GM12878 (cell line): ENCODE measurements around the gene FAM120A. TPM values are rescaled to one million over a fixed set of nuclear protein-coding genes. Genes with fewer than 3 reads are reported as not detected.

Experiments used
- ATAC-seq: fragments of 200-7000 bp; cut with Tn5 transposase; 3 replicates; pipeline ENCODE4 v1.9.1; 2020; ENCODE audit warnings: mild to moderate bottlenecking, moderate library complexity
- BruUV-seq: library from RNA; stranded (reverse); fragments of 400-500 nt; replicated peaks from 2 replicates; lab custom pipeline; 2021; lab: Mats Ljungman, UMichigan
- CTCF ChIA-PET: fragments of 300-600 bp; sonication (Branson Sonifier 250); formaldehyde crosslinking; extraction: SDS; loops from one replicate; lab custom pipeline; 2021; ENCODE audit warnings: inconsistent platforms; lab: Yijun Ruan, JAX
- POLR2A ChIA-PET: fragments of 350-600 bp; formaldehyde crosslinking; extraction: SDS; loops from one replicate; lab custom pipeline; 2021; ENCODE audit warnings: inconsistent platforms; lab: Charles Lee
- RAD21 ChIA-PET: fragments of 300-600 bp; sonication (Branson Sonifier 250); formaldehyde crosslinking; loops from one replicate; lab custom pipeline; 2023; ENCODE audit warnings: antibody characterized with exemption; ENCODE audit not compliant: unreplicated experiment; lab: Charles Lee
- SMC1A ChIA-PET: fragments of 300-600 bp; sonication (Branson Sonifier 250); formaldehyde crosslinking; loops from one replicate; lab custom pipeline; 2023; ENCODE audit not compliant: unreplicated experiment, uncharacterized antibody; lab: Charles Lee
- DNase-seq: peaks from one replicate; pipeline ENCODE4 v3.0.0-alpha.2; 2011; ENCODE audit warnings: low read depth, low spot score
- FAIRE-seq: peaks from 3 replicates; lab custom pipeline; 2011; peaks lifted over from hg19 to GRCh38; lab: Jason Lieb, UNC
- H2AFZ ChIP-seq: 2 replicates; pipeline ENCODE4 v1.6.0; 2011; ENCODE audit warnings: low read depth, low read length, control low read depth; ENCODE audit not compliant: control insufficient read depth
- H3K27ac ChIP-seq: 2 replicates; pipeline ENCODE4 v1.5.1; 2011; ENCODE audit warnings: control low read depth; ENCODE audit not compliant: control insufficient read depth, insufficient read depth
- H3K27me3 ChIP-seq, 2 experiments: replicated peaks in 1 of 2; 2 replicates each; pipeline versions ENCODE4 v1.6.0 to v1.6.1; 2011; ENCODE audit warnings: low read length in 1 of 2; ENCODE audit not compliant: control insufficient read depth in 2 of 2, insufficient read depth in 2 of 2
- H3K36me3 ChIP-seq, 2 experiments: 2 replicates each; pipeline ENCODE4 v1.5.1; 2011; ENCODE audit warnings: low read length in 1 of 2; ENCODE audit not compliant: control insufficient read depth in 2 of 2, insufficient read depth in 2 of 2
- H3K4me1 ChIP-seq: 2 replicates; pipeline ENCODE4 v1.6.1; 2011; ENCODE audit warnings: mild to moderate bottlenecking, low read length, moderate library complexity, mixed read lengths; ENCODE audit not compliant: control insufficient read depth, insufficient read depth
- H3K4me2 ChIP-seq: 2 replicates; pipeline ENCODE4 v1.6.0; 2011; ENCODE audit warnings: control low read depth; ENCODE audit not compliant: control insufficient read depth, insufficient read depth
- H3K4me3 ChIP-seq: fragments of 200-600 bp; sonication (generic); 2 replicates; pipeline ENCODE4 v1.5.1; 2016
- H3K79me2 ChIP-seq: 2 replicates; pipeline ENCODE4 v1.6.0; 2011; ENCODE audit warnings: low read length; ENCODE audit not compliant: control insufficient read depth, insufficient read depth
- H3K9ac ChIP-seq: 2 replicates; pipeline ENCODE4 v1.8.0; 2011; ENCODE audit warnings: low read length, control low read depth, mixed read lengths; ENCODE audit not compliant: control insufficient read depth, insufficient read depth
- H3K9me3 ChIP-seq: replicated peaks from 3 replicates; pipeline ENCODE4 v1.5.1; 2011; ENCODE audit warnings: mild to moderate bottlenecking, low read length; ENCODE audit not compliant: control insufficient read depth, insufficient read depth
- H4K20me1 ChIP-seq: 2 replicates; pipeline ENCODE4 v1.6.0; 2011; ENCODE audit not compliant: control insufficient read depth, insufficient read depth
- ASH2L ChIP-seq: fragments of 300-600, 200-600 bp; sonication (generic); IDR thresholded peaks from 2 replicates; pipeline ENCODE4 v1.6.1; 2017; ENCODE audit warnings: low read depth, mild to moderate bottlenecking, borderline replicate concordance
- BACH1 ChIP-seq: fragments of 450-650 bp; IDR thresholded peaks from 2 replicates; pipeline ENCODE4 v1.6.1; 2017; ENCODE audit warnings: mild to moderate bottlenecking, borderline replicate concordance
- BMI1 ChIP-seq: fragments of 450-650 bp; IDR thresholded peaks from 2 replicates; pipeline ENCODE4 v1.6.1; 2016; ENCODE audit warnings: mild to moderate bottlenecking, moderate library complexity, borderline replicate concordance
- CHD2 ChIP-seq: IDR thresholded peaks from 2 replicates; pipeline ENCODE4 v1.6.1; 2011; ENCODE audit warnings: low read depth, low read length, improper control_type of control experiment, borderline replicate concordance
- CHD4 ChIP-seq: fragments of 200-600 bp; sonication (generic); IDR thresholded peaks from 2 replicates; pipeline ENCODE4 v1.6.1; 2016; ENCODE audit warnings: mild to moderate bottlenecking
- EZH2 ChIP-seq: IDR thresholded peaks from 2 replicates; pipeline ENCODE4 v1.6.1; 2012; ENCODE audit warnings: low read depth, mild to moderate bottlenecking, control low read depth, inconsistent platforms, low read length, borderline replicate concordance; ENCODE audit not compliant: control insufficient read depth
- FOS ChIP-seq: IDR thresholded peaks from 3 replicates; pipeline ENCODE4 v1.6.1; 2011; ENCODE audit warnings: borderline replicate concordance; ENCODE audit not compliant: insufficient read length; ENCODE audit errors: extremely low read depth
- IKZF1 ChIP-seq: fragments of 450-650 bp; conservative IDR thresholded peaks from 2 replicates; pipeline ENCODE4 v1.6.1; 2017; ENCODE audit warnings: antibody characterized with exemption, mild to moderate bottlenecking
- NR2C1 ChIP-seq: fragments of 450-650 bp; IDR thresholded peaks from 2 replicates; pipeline ENCODE4 v1.6.1; 2017; ENCODE audit warnings: antibody characterized with exemption, mild to moderate bottlenecking, moderate library complexity
- PAX5 ChIP-seq: IDR thresholded peaks from 2 replicates; pipeline ENCODE4 v1.6.1; 2011; ENCODE audit warnings: low read depth, low read length, borderline replicate concordance
- RELB ChIP-seq: fragments of 450-650 bp; IDR thresholded peaks from 2 replicates; pipeline ENCODE4 v1.6.1; 2017; ENCODE audit warnings: low read depth, mild to moderate bottlenecking, moderate library complexity
- SPI1 ChIP-seq: IDR thresholded peaks from 2 replicates; pipeline ENCODE4 v1.6.1; 2011; ENCODE audit warnings: low read depth, mild to moderate bottlenecking, low read length, moderate library complexity, borderline replicate concordance; ENCODE audit not compliant: insufficient read depth
- SUZ12 ChIP-seq: fragments of 200-600 bp; sonication (generic); IDR thresholded peaks from one replicate; pipeline ENCODE4 v1.6.1; 2018; ENCODE audit warnings: antibody characterized with exemption, mild to moderate bottlenecking; ENCODE audit not compliant: unreplicated experiment
- TAF1 ChIP-seq: IDR thresholded peaks from 2 replicates; pipeline ENCODE4 v1.6.1; 2011; ENCODE audit warnings: mild to moderate bottlenecking, low read depth, low read length, borderline replicate concordance
- USF2 ChIP-seq: IDR thresholded peaks from 2 replicates; pipeline ENCODE4 v1.6.1; 2011; ENCODE audit warnings: low read depth, low read length, improper control_type of control experiment, borderline replicate concordance
- ZBTB40 ChIP-seq: fragments of 450-650 bp; IDR thresholded peaks from 2 replicates; pipeline ENCODE4 v1.6.1; 2016; ENCODE audit warnings: mild to moderate bottlenecking, moderate library complexity, borderline replicate concordance
- WGBS: methylation state at CpG from one replicate; pipeline ENCODE4 v1.1.6; 2016; ENCODE audit warnings: low lambda C conversion rate; ENCODE audit not compliant: insufficient replicate concordance, insufficient coverage; ENCODE audit errors: missing lambda C conversion rate; 5-methylcytosine and 5-hydroxymethylcytosine counted together
- in situ Hi-C: fragments of 300-500 bp; cut with MboI; formaldehyde crosslinking; loops from 9 replicates; pipeline ENCODE4 v1.14.3; 2018; ENCODE audit warnings: mixed read lengths
- intact Hi-C: fragments of 100-400 bp; cut with micrococcal nuclease; formaldehyde crosslinking; loops from one replicate; pipeline ENCODE4 v1.14.2; 2022; ENCODE audit not compliant: unreplicated experiment
- polyA plus RNA-seq, 11 experiments: library from polyadenylated mRNA; depleted of rRNA in 4 of 11; unstranded in 6 of 11; stranded (reverse) in 5 of 11; fragments of >200 nt; fragmentation: Nextera tagmentation in 4 of 11; fragmentation: Illumina TruSeq in 1 of 11; extraction: Ambion mirVana in 4 of 11; extraction: Trizol in 1 of 11; gene quantifications; 1 replicate in 1 of 11; 2 replicates in 10 of 11; pipeline versions ENCODE4 v1.2.1 to v1.2.3, GENCODE V29; 2011 to 2016; ENCODE audit warnings: inconsistent platforms in 2 of 11, missing spikeins in 2 of 11, low read depth in 1 of 11
- total RNA-seq, 4 experiments: library from RNA; depleted of rRNA in 3 of 4; stranded (reverse); fragments of >200 nt in 3 of 4; fragmentation: Illumina TruSeq in 1 of 4; extraction: Trizol in 1 of 4; gene quantifications; 2 replicates each; pipeline versions ENCODE4 v1.2.1 to v1.2.3, GENCODE V29; 2013 to 2021

FAM120A gene
- total and polyA plus RNA-seq, 10 of the 15 experiments (the other 5 are each of a cell fraction or from before 2014, with no cell fraction given), result 13.1 to 89.6 (median 52.5) TPM

GRCh38 chr9:93496285-93496684, 44.8 kb downstream of the FAM120A start:
- FAIRE-seq (no peak), ATAC-seq (no peak), DNase-seq (no peak)
- Histone ChIP-seq H3K9me3 (no peaks in the 10 kb centered on the region), H3K27me3 (no peaks in the 10 kb centered on the region), H3K4me3 (no peak overlapping the region), H3K9ac (no peak overlapping the region), H3K79me2 (no peaks in the 10 kb centered on the region; the same call in none of the 2 replicates), H3K4me2 (no peak overlapping the region), H3K36me3 (peaks cover 29 to 32% of the 10 kb centered on the region in 2 experiments), H3K27ac (no peak overlapping the region), H4K20me1 (no peaks in the 10 kb centered on the region; the same call in 1 of the 2 replicates), H3K4me1 (no peaks in the 10 kb centered on the region; the same call in 1 of the 2 replicates), H2AFZ (no peak overlapping the region)
- in situ Hi-C loops (no loop called here), intact Hi-C loops (no loop called here)
- ChIA-PET CTCF (no interaction called here), SMC1A (no interaction called here), RAD21 (no interaction called here), POLR2A (no interaction called here)
- BruUV-seq, result no TSS peak
- 86% methylated on average over 3 of the region's 3 CpGs for whole genome bisulfite sequencing
- TF ChIP-seq IKZF1, result no peak
- no peak for TF ChIP-seq NR2C1
- no peak for TF ChIP-seq EZH2
- no peak for TF ChIP-seq RELB
- TF ChIP-seq TAF1, result no peak
- TF ChIP-seq PAX5, result no peak
- no peak for TF ChIP-seq SUZ12
- TF ChIP-seq BMI1, result no peak
- TF ChIP-seq FOS, result no peak
- TF ChIP-seq ZBTB40, result no peak
- no peak for TF ChIP-seq SPI1
- no peak for TF ChIP-seq CHD4
- TF ChIP-seq USF2, result no peak
- no peak for TF ChIP-seq CHD2
- no peak for TF ChIP-seq BACH1
- no peak for TF ChIP-seq ASH2L
